GM18519 (cell line): Measurements from ENCODE around the gene MEF2C.

Experiments
- ATAC-seq: cut with Tn5 transposase; IDR thresholded peaks from one replicate; pipeline ENCODE4 v1.9.1; 2021; ENCODE audit warnings: mild to moderate bottlenecking, moderate library complexity; ENCODE audit not compliant: unreplicated experiment, low FRiP score

MEF2C gene

GRCh38 chr5:88729084-88729828, 153.7 kb downstream of the MEF2C start:
- peak; percentile 37 for ATAC-seq

DNA sequence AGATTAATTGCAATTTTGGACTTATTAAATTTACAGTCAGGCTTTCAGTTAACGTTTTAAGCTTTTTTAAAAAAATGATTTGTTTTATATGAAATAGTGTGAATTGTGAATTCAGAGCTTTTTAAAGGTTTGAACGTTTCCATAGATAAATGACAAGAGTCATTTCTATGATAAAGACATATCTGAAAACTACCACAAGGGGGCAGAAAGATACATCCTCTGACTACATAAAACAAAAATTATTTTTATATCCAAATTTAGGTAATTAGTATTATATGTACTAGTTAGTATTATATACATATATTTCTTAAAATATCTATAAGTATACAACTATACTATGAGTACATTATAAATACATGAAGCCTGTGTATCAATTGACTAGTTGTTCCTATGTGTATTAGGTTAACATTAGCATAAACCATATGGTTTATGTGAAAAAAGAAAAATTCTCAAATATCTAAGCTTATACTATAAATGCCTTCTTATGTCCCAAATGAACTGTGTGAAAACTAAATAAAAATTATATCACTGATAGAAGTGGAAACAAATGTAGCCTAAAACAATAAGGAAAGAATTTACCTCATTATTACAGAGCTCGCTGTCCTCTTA, 155.2 kb downstream of the MEF2C start:
- no peak for ATAC-seq

- ATAC-seq, result no peak
Measured at GRCh38 chr5:88725454-88725853, 157.5 kb downstream of the MEF2C start.

DNA sequence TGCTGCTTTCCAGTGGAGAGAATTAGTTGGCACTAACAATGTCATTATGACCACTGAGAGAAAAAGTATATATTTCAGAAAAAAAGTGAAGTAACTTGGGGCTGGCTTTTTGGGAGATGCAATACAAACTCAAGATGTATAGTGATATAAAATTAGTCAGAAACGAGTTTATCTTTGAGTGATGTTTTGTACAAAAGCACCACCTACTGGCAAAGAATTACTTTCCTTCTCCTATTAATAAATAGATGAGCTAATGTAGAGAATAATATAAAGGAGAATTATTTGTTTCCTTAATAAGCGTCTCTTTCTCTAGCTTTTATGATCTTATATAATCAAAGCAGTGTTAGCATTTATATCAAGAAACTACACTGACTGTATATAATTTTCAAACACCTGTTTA, 158.8 kb downstream of the MEF2C start:
- ATAC-seq, result no peak

GRCh38 chr5:88722546-88723073, 160.4 kb downstream of the MEF2C start:
- ATAC-seq, result no peak

DNA sequence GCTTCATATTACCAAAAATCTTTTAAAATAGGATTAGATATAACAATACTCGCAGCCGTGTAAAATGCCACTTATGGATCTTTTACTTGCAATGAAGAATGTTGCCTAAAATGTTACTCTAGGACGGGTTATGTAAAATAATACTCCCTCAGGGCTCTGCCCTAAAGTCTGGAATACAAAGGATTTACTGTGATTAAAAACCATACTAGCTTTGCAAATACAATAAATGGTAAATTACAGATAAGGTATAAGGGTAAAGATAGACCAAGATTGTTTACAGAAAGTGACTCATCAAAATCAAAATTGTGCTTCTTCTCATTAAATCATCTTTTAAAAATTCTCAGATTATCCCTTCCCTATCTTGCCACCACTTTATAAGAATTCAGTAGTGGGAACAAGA, 163.6 kb downstream of the MEF2C start:
- no peak for ATAC-seq

DNA sequence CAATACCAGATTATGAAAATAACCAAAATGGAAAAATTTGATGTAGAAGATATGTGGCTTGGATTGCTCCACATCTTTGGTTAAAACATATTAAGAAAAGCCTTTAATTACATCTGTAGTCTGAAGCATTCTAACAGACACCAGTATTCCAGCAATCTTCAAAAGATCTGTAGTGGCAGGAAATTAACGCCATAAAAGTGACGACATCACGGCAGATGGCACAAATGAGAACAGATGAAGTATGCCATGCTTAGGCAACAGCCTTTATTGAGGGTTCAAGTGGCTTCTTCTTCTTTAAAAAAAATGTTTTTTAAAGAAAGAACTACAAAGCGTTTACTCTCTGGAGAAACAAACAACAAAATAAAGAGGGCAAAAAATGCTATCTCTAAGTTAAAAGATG, 164.2 kb downstream of the MEF2C start:
- ATAC-seq, result no peak

DNA sequence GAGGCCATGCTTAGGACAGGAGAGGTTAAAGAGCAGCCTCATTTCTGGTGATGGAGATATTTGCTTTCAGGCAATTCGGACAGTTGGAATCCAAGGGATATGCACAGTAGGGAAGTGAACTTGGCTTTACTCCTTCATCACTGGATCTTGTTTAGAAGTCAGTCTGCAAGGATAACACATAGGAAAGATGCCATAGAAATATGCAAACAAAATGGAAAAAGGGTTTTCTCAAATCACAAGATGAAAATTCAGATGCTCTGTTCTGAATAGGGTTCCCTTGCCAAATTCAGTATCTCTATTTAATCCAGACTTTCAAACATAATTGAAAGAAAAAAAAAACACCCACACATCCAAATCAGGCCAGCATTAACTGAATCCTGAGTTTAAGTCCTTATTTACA, 166.9 kb downstream of the MEF2C start:
- no peak for ATAC-seq

GRCh38 chr5:88715503-88715902, 167.5 kb downstream of the MEF2C start:
- no peak for ATAC-seq

- no peak for ATAC-seq
Measured at GRCh38 chr5:88713818-88714217, 169.2 kb downstream of the MEF2C start.

GRCh38 chr5:88708682-88709398, 174.1 kb downstream of the MEF2C start:
- no peak for ATAC-seq

GRCh38 chr5:88708021-88708420, 175.0 kb downstream of the MEF2C start:
- no peak for ATAC-seq

DNA sequence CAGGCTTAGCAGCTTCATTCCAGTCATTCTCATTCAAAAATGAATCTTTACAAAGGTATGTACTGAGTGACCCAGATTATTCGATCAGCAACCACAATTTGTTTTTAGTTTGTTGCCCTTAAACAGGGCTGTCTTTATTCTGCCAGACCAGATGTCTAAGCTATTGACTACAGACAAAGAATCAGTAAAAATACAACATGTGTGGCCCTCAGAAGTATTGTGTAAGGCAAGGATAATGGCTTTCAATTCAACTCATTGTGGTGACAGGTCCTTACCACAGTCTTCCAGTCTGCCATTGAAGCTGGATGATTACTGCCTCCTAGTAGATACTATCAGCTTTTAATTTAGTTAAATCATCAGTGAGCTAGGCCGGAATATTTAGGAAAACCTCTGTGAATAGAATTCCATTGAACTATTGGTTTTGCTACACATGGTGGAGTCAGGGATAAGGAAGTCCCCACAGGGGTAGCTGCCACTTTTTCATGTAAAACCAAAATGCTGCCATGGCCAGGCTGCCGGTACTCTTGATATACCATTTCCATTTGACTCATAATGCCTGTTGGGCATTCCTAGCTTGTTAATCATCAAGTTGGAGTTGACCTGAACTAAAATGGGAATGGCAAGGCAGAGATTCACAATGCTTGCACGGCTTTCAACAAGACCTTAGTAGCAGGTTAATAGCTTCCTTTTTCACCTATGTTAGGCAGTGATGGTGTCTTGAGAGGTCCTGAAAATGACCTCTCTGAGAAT, 175.6 kb downstream of the MEF2C start:
- no peak for ATAC-seq

DNA sequence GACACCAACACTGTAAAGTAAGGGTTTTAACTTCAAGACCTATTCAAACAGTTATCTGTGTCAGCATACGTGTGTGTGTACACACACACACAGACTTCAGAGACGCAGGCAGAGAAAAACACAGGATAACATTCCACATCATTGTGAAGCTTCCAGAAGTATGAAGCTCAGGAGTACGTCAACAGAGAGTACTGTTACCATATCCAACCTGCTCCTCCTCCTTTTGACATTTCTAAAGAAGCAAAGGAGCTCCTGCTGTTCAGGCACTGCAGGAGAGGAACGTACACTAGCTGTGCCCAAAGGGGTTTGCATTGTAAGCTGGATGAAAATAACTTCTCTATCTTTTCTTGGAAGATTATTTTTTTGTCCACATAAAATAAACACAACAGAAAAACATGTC, 180.7 kb downstream of the MEF2C start:
- no peak for ATAC-seq

GRCh38 chr5:88700121-88700520, 182.9 kb downstream of the MEF2C start:
- no peak for ATAC-seq

GRCh38 chr5:88698290-88698689, 184.7 kb downstream of the MEF2C start:
- no peak for ATAC-seq

- no peak for ATAC-seq
Measured at GRCh38 chr5:88696466-88696865, 186.5 kb downstream of the MEF2C start.

DNA sequence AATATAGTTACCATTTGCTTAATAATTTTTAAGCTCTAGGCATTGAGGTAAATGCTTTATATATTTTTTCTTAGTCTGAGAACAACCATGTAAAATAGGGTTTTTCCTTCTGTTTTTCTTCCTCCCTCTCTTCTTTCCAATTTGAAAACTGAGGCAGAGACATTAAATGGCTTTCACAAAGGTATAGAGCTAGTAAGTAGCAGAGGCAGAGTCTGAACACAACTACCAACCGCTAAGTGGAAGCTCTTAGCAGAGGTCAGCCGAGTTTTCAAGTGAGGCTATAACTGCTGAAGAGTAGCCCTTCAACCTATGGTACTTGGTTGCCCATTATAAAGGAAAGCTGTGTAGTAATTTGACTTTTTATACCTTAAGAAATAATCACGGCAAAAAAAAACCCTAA, 187.1 kb downstream of the MEF2C start:
- no peak for ATAC-seq

GRCh38 chr5:88695232-88695631, 187.8 kb downstream of the MEF2C start:
- ATAC-seq, result no peak

GRCh38 chr5:88694023-88694679, 188.8 kb downstream of the MEF2C start:
- no peak for ATAC-seq
